Liver (tissue), 3 donors: ENCODE data around the gene IMMP1L.

ENCODE experiments used
- FOXA2 ChIP-seq: IDR thresholded peaks from 2 replicates; pipeline ENCODE4 v1.6.1; 2016; ENCODE audit warnings: antibody characterized with exemption
- MAX ChIP-seq: IDR thresholded peaks from 2 replicates; pipeline ENCODE4 v1.6.1; 2016; ENCODE audit warnings: antibody characterized with exemption
- TAF1 ChIP-seq: conservative IDR thresholded peaks from 2 replicates; pipeline ENCODE4 v1.6.1; 2016; ENCODE audit warnings: antibody characterized with exemption, mild to moderate bottlenecking
- ZBTB33 ChIP-seq: IDR thresholded peaks from 2 replicates; pipeline ENCODE4 v1.6.1; 2016; ENCODE audit warnings: antibody characterized with exemption
- TF ChIP-seq, protein P1 (sequence below): fragments of 150-350 bp; IDR thresholded peaks from 2 replicates; pipeline ENCODE4 v1.5.1; 2017; ENCODE audit warnings: improper control_type of control experiment, low read depth, low read length; ENCODE audit not compliant: missing input control
- donor health status: healthy.
- donor health status: healthy.

GRCh38 chr11:31383116-31383515, 126.3 kb downstream of the IMMP1L start:
- TF ChIP-seq, protein P1, sequence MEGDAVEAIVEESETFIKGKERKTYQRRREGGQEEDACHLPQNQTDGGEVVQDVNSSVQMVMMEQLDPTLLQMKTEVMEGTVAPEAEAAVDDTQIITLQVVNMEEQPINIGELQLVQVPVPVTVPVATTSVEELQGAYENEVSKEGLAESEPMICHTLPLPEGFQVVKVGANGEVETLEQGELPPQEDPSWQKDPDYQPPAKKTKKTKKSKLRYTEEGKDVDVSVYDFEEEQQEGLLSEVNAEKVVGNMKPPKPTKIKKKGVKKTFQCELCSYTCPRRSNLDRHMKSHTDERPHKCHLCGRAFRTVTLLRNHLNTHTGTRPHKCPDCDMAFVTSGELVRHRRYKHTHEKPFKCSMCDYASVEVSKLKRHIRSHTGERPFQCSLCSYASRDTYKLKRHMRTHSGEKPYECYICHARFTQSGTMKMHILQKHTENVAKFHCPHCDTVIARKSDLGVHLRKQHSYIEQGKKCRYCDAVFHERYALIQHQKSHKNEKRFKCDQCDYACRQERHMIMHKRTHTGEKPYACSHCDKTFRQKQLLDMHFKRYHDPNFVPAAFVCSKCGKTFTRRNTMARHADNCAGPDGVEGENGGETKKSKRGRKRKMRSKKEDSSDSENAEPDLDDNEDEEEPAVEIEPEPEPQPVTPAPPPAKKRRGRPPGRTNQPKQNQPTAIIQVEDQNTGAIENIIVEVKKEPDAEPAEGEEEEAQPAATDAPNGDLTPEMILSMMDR, result no peak
- TF ChIP-seq TAF1 (no peak), FOXA2 (no peak), MAX (no peak), ZBTB33 (no peak)
